NCI-H146 treated with DMSO at 0.1 percent for 48 hours (cell line): ENCODE results near the gene PRXL2B.

Experiments used
- DNase-seq: peaks from one replicate; lab custom pipeline; 2025; ENCODE audit not compliant: unreplicated experiment; lab: John Stamatoyannopoulos, UW

PRXL2B gene

DNA sequence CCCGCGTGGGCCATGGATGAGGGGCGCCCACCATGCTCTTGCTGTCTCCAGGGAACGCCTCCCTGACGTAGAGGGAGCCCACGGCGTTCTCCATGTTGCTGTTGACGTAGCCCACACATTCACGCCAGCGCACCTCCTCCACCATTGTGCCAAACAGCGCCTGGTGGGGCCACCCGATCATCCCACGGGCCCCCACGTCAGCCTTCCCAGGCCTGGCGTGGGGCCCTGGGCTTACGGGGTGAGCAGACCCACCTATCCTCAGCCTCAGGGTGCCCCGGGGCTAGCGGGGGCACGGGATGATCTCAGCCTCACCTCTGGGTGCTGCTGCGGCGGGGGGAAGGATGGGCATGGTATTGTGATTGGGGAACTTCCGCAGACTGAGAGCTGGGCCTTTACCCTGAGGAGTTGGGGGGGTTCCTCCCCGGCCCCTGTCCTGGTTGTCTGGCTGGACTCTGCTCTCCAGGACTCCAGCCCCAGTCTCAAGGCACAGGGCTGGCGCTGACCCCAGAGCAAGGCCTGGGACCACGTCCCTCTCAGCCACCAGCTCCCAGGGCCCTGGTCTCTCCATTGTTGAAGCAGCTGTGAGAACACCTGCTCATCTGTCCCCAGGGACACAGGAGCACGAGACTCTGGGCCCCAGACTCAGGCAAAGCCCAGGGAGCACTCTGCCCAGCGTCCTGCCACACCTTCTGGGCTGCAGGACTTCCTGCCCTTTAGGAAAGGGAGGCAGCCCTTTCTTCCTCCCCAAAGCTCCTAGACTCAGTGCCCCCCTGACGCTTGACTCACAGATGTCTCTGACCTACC is 10.2 kb downstream of the PRXL2B start:
- DNase-seq = no peak

- no peak for DNase-seq
Observed at GRCh38 chr1:2597441-2598328, 11.1 kb downstream of the PRXL2B start.

- no peak for DNase-seq
Observed at GRCh38 chr1:2598329-2598931, 11.9 kb downstream of the PRXL2B start.

- DNase-seq = no peak
Observed at GRCh38 chr1:2601721-2602303, 15.2 kb downstream of the PRXL2B start.

DNA sequence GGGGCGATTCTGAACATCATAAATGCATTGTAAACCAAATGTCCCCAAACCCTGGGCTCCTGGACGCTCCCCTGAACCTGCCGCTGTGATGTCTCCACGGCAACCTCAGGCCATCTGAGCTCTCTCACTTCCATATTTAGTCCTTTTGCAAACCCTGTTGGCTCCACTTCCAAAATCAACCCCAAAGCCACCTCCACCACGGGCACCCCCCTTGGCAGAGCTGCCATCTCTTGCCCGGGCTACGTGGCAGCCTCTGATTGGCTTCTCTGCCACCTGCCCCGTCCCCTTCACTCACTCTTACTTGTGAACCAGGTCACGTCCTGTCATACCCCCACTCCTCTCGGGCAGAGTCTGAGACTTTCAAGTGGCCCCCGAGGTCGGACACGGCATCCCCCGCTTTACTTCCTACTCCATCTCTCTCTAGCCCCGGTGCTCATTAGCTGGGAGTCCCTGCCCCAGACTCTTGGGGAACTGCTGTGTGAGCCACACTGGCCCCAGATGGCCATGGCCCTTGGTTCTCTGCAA is 15.8 kb downstream of the PRXL2B start:
- DNase-seq = no peak

- no peak for DNase-seq
Observed at GRCh38 chr1:2602866-2603520, 16.4 kb downstream of the PRXL2B start.

- DNase-seq = no peak
Observed at GRCh38 chr1:2603521-2604155, 17.1 kb downstream of the PRXL2B start.

GRCh38 chr1:2604156-2604843 is 17.7 kb downstream of the PRXL2B start:
- DNase-seq = no peak

GRCh38 chr1:2604844-2605508 is 18.4 kb downstream of the PRXL2B start:
- no peak for DNase-seq

DNA sequence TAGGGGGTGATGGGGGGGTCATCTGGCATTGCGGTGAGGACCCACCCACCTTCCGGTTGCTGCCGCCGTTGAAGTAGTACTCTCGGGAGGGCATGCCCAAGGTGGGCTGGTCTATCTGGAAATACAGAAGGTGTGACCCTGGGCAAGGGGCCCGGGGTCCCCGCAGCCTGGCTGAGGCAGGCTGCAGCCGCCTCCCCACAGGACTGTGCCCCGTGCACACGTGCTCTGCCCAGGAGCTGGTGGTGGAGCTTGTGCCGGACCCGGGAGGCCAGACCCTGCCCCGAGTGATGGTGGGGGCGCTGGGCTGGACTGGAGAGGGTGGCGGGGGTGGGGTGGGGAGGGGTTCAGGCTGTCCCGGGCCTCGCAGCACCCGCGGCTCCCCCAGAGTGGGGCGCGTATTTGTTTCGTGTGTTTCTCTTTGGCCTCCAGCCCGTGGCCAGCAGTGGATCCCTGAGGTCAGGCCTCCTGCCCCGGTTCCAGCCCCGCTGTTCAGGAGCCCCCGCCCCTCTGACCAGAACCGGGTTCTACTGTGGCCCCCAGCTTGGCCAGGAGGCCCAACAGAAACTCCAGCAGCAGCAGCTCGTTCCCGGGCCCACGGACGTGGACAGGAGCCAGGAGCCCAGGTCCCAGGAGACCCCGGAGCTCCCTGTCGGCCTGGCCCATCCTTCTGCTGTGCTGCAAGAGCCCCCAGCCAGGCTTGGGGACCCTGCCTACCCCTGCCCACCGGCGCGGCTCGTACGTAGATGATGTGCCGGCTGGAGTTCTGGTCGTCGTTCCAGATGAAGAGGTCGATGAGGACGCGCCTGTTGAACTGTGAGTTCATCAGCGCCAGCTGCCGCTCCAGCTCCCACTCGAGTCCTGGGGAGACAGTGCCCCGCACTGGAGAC is 19.2 kb downstream of the PRXL2B start:
- no peak for DNase-seq

GRCh38 chr1:2606396-2606880 is 19.9 kb downstream of the PRXL2B start:
- DNase-seq = no peak

GRCh38 chr1:2606881-2607621 is 20.5 kb downstream of the PRXL2B start:
- DNase-seq = no peak

- no peak for DNase-seq
Observed at GRCh38 chr1:2607641-2608091, 21.1 kb downstream of the PRXL2B start.

DNA sequence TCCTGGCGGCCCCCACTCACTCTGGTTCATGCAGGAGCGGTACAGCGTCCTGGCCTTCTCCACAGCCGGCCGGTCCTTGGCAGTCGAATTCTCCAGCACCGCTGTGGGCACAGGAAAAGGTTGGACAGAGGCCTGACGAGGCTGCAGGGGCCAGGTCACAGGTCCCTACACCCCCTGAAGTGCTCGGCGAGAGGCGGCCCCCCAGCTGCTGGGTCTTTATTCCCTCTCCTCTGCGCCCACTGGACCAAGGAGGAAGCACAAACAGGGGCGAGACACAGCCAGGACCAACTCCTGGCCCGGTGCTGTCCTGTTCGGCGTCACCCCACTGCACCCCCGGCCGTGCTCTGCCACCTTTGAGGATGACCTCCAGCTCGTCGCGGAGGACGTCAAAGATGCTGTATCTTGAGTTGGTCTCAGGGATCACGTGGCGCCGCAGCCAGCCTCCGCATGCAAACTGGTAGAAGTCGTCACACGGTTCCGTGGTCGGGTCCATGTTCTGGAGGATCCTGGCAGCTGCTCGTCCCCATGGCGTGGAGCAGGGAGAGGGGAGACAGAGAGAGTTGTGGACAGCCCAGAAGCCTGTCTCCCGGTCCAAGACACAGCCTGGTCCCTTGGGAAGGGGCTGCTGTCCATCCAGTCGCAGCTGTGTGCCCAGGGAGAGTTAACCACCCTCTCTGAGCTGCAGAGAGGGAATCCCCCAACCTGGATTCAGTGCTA is 22.9 kb downstream of the PRXL2B start:
- no peak for DNase-seq

GRCh38 chr1:2610036-2610959 is 23.7 kb downstream of the PRXL2B start:
- DNase-seq = no peak
